OCI-LY7 (cell line): ENCODE data around the gene MYMK.

Experiments used
- EZH2phosphoT487 ChIP-seq: fragments of 200-600 bp; sonication (generic); IDR thresholded peaks from 2 replicates; pipeline ENCODE4 v1.6.1; 2018; ENCODE audit warnings: low read depth, borderline replicate concordance, mild to moderate bottlenecking, mixed run types, antibody characterized with exemption, low read length, moderate library complexity, mixed read lengths
- TF ChIP-seq, protein P1 (sequence below): fragments of 200-600 bp; sonication (generic); conservative IDR thresholded peaks from 2 replicates; pipeline ENCODE4 v1.5.1; 2014; ENCODE audit warnings: mild to moderate bottlenecking, antibody characterized with exemption, low read length, moderate library complexity, mixed read lengths

DNA sequence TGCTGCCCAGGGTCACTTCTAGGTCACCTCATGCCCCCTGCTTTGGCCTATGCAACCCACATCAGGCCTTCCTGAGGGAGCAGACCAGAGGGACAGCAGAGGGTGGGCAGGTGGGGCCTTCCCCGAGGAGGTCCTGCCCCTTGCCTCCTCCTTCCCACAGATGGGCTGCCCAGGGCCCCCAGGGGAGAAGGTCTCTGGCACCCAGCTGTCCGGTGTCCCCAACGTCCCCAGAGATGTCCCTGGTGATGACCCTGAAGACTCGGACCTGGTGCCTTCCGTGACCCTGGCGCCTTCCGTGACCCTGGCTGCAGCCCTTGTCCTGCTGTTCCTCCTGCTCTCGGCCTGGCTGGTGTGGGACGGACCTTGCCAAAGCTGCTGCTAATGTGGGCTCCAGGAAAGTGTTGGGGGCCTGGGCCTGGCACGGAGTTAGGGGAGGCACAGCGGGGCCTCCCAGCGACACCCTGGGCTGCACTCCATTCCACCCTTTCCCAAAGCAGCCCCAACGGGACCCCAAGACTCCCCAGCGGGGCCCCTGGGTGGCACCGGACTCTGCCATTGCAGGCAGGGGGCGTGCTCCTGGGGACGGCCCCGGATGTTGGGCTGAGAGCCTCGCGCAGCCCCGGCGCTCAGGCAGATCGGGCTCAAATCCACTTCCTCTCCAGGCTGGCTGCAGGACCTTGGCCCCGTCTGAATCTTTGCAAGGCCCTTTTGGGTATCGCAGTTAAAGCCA lies 39.1 kb downstream of the MYMK start:
- TF ChIP-seq, protein P1, sequence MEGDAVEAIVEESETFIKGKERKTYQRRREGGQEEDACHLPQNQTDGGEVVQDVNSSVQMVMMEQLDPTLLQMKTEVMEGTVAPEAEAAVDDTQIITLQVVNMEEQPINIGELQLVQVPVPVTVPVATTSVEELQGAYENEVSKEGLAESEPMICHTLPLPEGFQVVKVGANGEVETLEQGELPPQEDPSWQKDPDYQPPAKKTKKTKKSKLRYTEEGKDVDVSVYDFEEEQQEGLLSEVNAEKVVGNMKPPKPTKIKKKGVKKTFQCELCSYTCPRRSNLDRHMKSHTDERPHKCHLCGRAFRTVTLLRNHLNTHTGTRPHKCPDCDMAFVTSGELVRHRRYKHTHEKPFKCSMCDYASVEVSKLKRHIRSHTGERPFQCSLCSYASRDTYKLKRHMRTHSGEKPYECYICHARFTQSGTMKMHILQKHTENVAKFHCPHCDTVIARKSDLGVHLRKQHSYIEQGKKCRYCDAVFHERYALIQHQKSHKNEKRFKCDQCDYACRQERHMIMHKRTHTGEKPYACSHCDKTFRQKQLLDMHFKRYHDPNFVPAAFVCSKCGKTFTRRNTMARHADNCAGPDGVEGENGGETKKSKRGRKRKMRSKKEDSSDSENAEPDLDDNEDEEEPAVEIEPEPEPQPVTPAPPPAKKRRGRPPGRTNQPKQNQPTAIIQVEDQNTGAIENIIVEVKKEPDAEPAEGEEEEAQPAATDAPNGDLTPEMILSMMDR = no peak
- TF ChIP-seq EZH2phosphoT487 = no peak
